ENCODE measurements around the gene MIPEP.

DNA sequence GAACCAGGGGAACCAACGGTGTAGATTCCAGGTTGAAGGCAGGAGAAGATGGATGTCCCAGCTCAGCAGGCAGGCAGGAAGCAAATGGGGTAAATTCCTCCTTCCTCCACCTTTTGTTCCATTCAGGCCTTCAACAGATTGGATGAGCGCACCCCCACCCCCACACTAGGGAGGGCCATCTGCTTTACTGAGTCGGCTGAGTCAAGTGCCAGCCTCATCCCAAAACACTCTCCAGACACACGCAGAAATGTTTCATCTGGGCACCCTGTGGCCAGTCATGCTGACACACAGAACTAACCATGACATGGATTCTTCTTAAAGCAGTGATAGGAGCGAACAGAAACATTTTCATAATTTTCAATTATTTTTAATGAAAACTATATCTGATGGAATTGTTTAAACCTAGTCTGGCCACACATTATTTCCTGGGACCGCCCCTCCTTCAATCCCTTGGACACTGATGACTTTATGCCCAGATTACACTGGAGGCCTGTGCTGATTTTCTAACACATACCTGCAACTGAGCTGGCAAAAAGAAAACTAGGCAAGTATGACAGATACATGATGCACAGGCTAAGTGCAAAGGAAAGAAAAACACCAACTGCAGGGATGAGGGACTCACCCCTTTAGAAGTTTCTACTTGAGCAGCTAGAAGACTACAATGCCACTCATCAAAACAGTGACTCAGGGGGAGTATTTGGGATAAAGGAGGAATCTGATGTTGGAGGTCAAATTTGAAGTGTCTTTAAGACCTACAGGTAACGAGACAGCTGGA, 164.8 kb downstream of the MIPEP start:
- TF ChIP-seq RAD21 (conservative IDR thresholded peaks at IDR 0.05) (no peak), EZH2 (IDR thresholded peaks at IDR 0.05; ENCODE audit: borderline replicate concordance, insufficient read depth, low read length, poor library complexity, severe bottlenecking) (no peak), EP300 (conservative IDR thresholded peaks at IDR 0.05; ENCODE audit: poor library complexity, severe bottlenecking) (no peak), POLR2AphosphoS5 (IDR thresholded peaks at IDR 0.05) (no peak), SMC3 (conservative IDR thresholded peaks at IDR 0.05; ENCODE audit: poor library complexity) (no peak)
- TF ChIP-seq, protein P1, sequence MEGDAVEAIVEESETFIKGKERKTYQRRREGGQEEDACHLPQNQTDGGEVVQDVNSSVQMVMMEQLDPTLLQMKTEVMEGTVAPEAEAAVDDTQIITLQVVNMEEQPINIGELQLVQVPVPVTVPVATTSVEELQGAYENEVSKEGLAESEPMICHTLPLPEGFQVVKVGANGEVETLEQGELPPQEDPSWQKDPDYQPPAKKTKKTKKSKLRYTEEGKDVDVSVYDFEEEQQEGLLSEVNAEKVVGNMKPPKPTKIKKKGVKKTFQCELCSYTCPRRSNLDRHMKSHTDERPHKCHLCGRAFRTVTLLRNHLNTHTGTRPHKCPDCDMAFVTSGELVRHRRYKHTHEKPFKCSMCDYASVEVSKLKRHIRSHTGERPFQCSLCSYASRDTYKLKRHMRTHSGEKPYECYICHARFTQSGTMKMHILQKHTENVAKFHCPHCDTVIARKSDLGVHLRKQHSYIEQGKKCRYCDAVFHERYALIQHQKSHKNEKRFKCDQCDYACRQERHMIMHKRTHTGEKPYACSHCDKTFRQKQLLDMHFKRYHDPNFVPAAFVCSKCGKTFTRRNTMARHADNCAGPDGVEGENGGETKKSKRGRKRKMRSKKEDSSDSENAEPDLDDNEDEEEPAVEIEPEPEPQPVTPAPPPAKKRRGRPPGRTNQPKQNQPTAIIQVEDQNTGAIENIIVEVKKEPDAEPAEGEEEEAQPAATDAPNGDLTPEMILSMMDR (IDR thresholded peaks at IDR 0.05; ENCODE audit: poor library complexity, severe bottlenecking), result no peak
- TF ChIP-seq, protein P2, sequence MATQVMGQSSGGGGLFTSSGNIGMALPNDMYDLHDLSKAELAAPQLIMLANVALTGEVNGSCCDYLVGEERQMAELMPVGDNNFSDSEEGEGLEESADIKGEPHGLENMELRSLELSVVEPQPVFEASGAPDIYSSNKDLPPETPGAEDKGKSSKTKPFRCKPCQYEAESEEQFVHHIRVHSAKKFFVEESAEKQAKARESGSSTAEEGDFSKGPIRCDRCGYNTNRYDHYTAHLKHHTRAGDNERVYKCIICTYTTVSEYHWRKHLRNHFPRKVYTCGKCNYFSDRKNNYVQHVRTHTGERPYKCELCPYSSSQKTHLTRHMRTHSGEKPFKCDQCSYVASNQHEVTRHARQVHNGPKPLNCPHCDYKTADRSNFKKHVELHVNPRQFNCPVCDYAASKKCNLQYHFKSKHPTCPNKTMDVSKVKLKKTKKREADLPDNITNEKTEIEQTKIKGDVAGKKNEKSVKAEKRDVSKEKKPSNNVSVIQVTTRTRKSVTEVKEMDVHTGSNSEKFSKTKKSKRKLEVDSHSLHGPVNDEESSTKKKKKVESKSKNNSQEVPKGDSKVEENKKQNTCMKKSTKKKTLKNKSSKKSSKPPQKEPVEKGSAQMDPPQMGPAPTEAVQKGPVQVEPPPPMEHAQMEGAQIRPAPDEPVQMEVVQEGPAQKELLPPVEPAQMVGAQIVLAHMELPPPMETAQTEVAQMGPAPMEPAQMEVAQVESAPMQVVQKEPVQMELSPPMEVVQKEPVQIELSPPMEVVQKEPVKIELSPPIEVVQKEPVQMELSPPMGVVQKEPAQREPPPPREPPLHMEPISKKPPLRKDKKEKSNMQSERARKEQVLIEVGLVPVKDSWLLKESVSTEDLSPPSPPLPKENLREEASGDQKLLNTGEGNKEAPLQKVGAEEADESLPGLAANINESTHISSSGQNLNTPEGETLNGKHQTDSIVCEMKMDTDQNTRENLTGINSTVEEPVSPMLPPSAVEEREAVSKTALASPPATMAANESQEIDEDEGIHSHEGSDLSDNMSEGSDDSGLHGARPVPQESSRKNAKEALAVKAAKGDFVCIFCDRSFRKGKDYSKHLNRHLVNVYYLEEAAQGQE (IDR thresholded peaks at IDR 0.05; ENCODE audit: borderline replicate concordance), result no peak

Data from neural cell (in vitro differentiated cells).